ENCODE data around the gene ST6GALNAC3. TPM values are rescaled to one million over a fixed set of nuclear protein-coding genes. Genes with fewer than 3 reads are reported as not detected.

The ST6GALNAC3 gene
- total RNA-seq, 6 experiments from 2014 or later = 1.4 to 3.2 (median 2.6) TPM

DNA sequence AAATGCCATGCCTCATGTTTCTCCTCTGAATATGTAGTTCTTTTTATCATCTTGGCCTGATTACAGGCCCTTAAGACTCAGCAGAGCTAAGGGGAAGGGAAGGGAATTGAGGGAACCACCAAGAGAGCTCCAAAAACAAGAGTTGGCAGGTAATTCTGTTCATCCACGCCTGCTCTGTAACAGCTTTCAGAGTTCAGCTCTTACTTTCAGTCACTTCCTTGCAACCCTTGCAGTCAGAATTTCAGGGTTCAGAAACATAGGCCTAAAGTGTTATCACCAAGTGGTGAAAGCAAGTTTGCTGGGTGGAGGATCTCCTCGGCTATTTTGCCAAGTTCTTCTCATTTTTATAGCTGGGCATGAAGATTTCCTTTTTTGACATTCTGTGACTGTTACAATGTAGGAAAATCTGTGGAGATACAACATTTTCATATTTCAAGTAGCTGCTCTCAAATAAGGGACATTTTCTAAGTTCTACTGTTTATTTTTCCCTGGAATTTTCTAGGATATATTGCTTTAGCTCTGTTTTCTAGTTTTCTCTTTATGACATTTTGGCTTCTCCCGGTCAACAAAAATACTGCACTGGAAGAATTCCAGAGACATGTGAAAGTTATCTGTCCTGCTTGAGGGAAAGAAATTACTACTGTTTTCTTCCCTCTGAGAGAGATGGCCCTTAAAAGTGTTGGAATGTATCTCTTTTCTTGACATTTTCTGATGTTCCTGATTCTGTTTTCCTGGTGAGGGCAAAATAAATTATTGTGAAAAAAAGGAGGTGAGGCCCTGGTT, 540.9 kb downstream of the ST6GALNAC3 start:
- intact Hi-C loops (cut with DNase I) = no loop called here
- Histone ChIP-seq H3K27me3 (no peaks in the 10 kb centered on the region), H3K27ac (no peak overlapping the region), H3K36me3 (no peaks in the 10 kb centered on the region), H3K4me1 (no peaks in the 10 kb centered on the region), H3K4me3 (no peak overlapping the region), H3K9me3 (no peaks in the 10 kb centered on the region)
- DNase-seq (no peak), ATAC-seq (no peak)
- TF ChIP-seq, protein P1, sequence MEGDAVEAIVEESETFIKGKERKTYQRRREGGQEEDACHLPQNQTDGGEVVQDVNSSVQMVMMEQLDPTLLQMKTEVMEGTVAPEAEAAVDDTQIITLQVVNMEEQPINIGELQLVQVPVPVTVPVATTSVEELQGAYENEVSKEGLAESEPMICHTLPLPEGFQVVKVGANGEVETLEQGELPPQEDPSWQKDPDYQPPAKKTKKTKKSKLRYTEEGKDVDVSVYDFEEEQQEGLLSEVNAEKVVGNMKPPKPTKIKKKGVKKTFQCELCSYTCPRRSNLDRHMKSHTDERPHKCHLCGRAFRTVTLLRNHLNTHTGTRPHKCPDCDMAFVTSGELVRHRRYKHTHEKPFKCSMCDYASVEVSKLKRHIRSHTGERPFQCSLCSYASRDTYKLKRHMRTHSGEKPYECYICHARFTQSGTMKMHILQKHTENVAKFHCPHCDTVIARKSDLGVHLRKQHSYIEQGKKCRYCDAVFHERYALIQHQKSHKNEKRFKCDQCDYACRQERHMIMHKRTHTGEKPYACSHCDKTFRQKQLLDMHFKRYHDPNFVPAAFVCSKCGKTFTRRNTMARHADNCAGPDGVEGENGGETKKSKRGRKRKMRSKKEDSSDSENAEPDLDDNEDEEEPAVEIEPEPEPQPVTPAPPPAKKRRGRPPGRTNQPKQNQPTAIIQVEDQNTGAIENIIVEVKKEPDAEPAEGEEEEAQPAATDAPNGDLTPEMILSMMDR (IDR thresholded peaks at IDR 0.05) = no peak
- TF ChIP-seq POLR2A (IDR thresholded peaks at IDR 0.05) = no peak
- 65% methylated on average over 3 of the region's 3 CpGs for WGBS (ENCODE audit: insufficient coverage, low coverage, low lambda C conversion rate, missing lambda C conversion rate)

GRCh38 chr1:76620371-76620770, 545.8 kb downstream of the ST6GALNAC3 start:
- no peak for TF ChIP-seq POLR2A (IDR thresholded peaks at IDR 0.05)
- TF ChIP-seq, protein P1 (IDR thresholded peaks at IDR 0.05) = no peak
- 71% methylated on average over 4 of the region's 4 CpGs for WGBS (ENCODE audit: insufficient coverage, low coverage, low lambda C conversion rate, missing lambda C conversion rate)
- H3K4me3 ChIP-seq = no peak overlapping the region
- no peaks in the 10 kb centered on the region for H3K27me3 ChIP-seq
- ATAC-seq (no peak), DNase-seq (no peak)
- no peak overlapping the region for H3K27ac ChIP-seq
- no peaks in the 10 kb centered on the region for H3K36me3 ChIP-seq
- H3K9me3 ChIP-seq = no peaks in the 10 kb centered on the region
- H3K4me1 ChIP-seq = no peaks in the 10 kb centered on the region
- intact Hi-C loops (cut with DNase I) = no loop called here

GRCh38 chr1:76622774-76623528, 548.4 kb downstream of the ST6GALNAC3 start:
- TF ChIP-seq, protein P1 (IDR thresholded peaks at IDR 0.05) = no peak
- no peak for TF ChIP-seq POLR2A (IDR thresholded peaks at IDR 0.05)
- no peaks in the 10 kb centered on the region for H3K36me3 ChIP-seq
- ATAC-seq (peak in 3 of 4 donors; percentile 23 to 78 (median 52)), DNase-seq (no peak)
- no peaks in the 10 kb centered on the region for H3K27me3 ChIP-seq
- intact Hi-C loops (cut with DNase I) = no loop called here
- no peak overlapping the region for H3K4me3 ChIP-seq
- WGBS (ENCODE audit: insufficient coverage, low coverage, low lambda C conversion rate, missing lambda C conversion rate) = 52% methylated on average over 7 of the region's 7 CpGs
- no peaks in the 10 kb centered on the region for H3K9me3 ChIP-seq
- H3K27ac ChIP-seq = no peak overlapping the region
- no peaks in the 10 kb centered on the region for H3K4me1 ChIP-seq

DNA sequence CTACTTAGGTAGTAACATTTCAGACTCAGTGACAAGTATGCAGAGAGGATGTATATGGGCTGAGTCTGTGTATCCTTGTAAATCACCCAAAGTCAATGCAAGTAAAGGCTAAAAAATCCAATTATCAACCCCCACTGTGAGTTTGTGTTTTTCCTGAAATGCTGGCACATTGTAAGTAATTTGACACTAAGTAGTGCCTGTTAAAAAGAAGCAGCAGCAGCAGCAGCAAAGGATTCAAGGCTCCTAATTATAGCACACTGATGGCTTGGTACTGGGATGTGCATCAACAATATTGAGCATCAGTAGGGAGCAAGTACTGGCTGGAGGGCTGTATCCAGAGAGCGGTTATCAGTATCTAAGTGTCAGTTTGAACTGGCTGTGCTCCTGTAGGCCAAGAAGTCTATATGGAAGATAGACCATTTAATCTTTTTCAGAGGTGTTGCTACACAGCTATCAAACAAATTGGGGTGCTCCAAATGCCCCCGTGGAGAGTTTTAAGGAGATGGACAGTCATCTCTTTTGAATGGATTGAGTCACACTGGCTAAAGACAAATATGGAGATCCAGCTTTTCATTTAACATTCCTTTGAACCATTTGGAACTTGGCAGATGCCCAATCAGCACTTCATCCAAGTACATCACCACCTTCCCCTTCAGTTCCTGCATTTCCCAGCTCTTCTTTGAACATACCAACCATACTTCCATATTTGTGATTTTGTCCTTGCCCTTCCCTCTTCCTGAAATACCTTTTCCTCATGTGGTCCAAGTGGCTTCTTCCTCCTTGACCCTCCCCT, 551.5 kb downstream of the ST6GALNAC3 start:
- Histone ChIP-seq H3K4me1 (no peaks in the 10 kb centered on the region), H3K36me3 (no peaks in the 10 kb centered on the region), H3K4me3 (no peak overlapping the region), H3K27ac (no peak overlapping the region), H3K9me3 (no peaks in the 10 kb centered on the region), H3K27me3 (no peaks in the 10 kb centered on the region)
- DNase-seq (no peak), ATAC-seq (no peak)
- 25% methylated on average over 1 of the region's 2 CpGs for WGBS (ENCODE audit: insufficient coverage, low coverage, low lambda C conversion rate, missing lambda C conversion rate)
- TF ChIP-seq, protein P1 (IDR thresholded peaks at IDR 0.05) = no peak
- TF ChIP-seq POLR2A (IDR thresholded peaks at IDR 0.05) = no peak
- intact Hi-C loops (cut with DNase I) = no loop called here
